Gastrocnemius medialis (tissue), 4 donors: ENCODE measurements around the gene ZBTB44. TPM values are rescaled to one million over a fixed set of nuclear protein-coding genes. Genes with fewer than 3 reads are reported as not detected.

ENCODE experiments used
- ATAC-seq, 2 donors: fragments of 150-250 bp; one replicate each; pipeline ENCODE4 v1.9.1; 2016
- DNase-seq, 2 donors: peaks; one replicate each; pipeline ENCODE4 v3.0.0-alpha.2; 2019
- H3K27ac ChIP-seq, 4 donors: fragments of 200-600 bp; sonication (generic); 1 replicate in 1 of 4; 2 replicates in 3 of 4; pipeline ENCODE4 v1.5.1; 2016 to 2018; ENCODE audit warnings: mild to moderate bottlenecking in 2 of 4, moderate library complexity in 1 of 4
- H3K27me3 ChIP-seq, 3 donors: fragments of 200-600 bp; sonication (generic) in 2 of 3; 1 replicate in 1 of 3; 2 replicates in 2 of 3; pipeline versions ENCODE4 v1.5.1 to v1.6.0; 2016 to 2019; ENCODE audit warnings: mild to moderate bottlenecking in 1 of 3, moderate library complexity in 1 of 3
- H3K36me3 ChIP-seq, 2 donors: fragments of 200-600 bp; sonication (generic) in 1 of 2; one replicate each; pipeline ENCODE4 v1.5.1; 2017 to 2018
- H3K4me1 ChIP-seq, 2 donors: fragments of 200-600 bp; sonication (generic) in 1 of 2; one replicate each; pipeline ENCODE4 v1.5.1; 2016 to 2017; ENCODE audit warnings: mild to moderate bottlenecking in 2 of 2
- H3K4me3 ChIP-seq, 4 donors: fragments of 200-600 bp; sonication (generic) in 3 of 4; 1 replicate in 1 of 4; 2 replicates in 3 of 4; pipeline ENCODE4 v1.5.1; 2016 to 2019; ENCODE audit warnings: mild to moderate bottlenecking in 2 of 4
- H3K9me3 ChIP-seq, 3 donors: fragments of 200-600 bp; sonication (generic) in 2 of 3; 1 replicate in 1 of 3; 2 replicates in 2 of 3; pipeline ENCODE4 v1.5.1; 2016 to 2019
- CTCF ChIP-seq, 5 experiments: fragments of 450-650 bp in 3 of 5; fragments of 200-600 bp in 2 of 5; sonication (generic) in 2 of 5; IDR thresholded peaks in 4 of 5; conservative IDR thresholded peaks in 1 of 5; 1 replicate in 4 of 5; 2 replicates in 1 of 5; pipeline ENCODE4 v1.5.1; 2016 to 2019; ENCODE audit warnings: antibody characterized with exemption in 5 of 5, mild to moderate bottlenecking in 3 of 5, moderate library complexity in 3 of 5
- POLR2A ChIP-seq, 2 donors: fragments of 450-650 bp; IDR thresholded peaks; one replicate each; pipeline ENCODE4 v1.6.1; 2017; ENCODE audit warnings: antibody characterized with exemption in 2 of 2, mild to moderate bottlenecking in 2 of 2, moderate library complexity in 2 of 2
- in situ Hi-C, 4 donors: fragments of 200-750 bp; cut with MboI; loops; one replicate each; pipeline versions ENCODE4 v1.15.0 to v1.8.0; 2017; ENCODE audit warnings: low sequenced_read_pairs in 4 of 4
- intact Hi-C: fragments of 100-400 bp; cut with DNase I; formaldehyde crosslinking; loops from one replicate; pipeline ENCODE4 v1.15.1; 2023; ENCODE audit warnings: low total_unique reads
- total RNA-seq, 4 donors: library from RNA; depleted of rRNA; stranded (reverse); fragments of >200 nt; gene quantifications; one replicate each; pipeline versions ENCODE4 v1.1.0 to v1.2.3, GENCODE V29; 2016

ZBTB44 gene
- total RNA-seq, 4 donors from 2014 or later: 57.4 to 108 (median 68.8) TPM

GRCh38 chr11:130206141-130206540 is 108.6 kb downstream of the ZBTB44 start:
- Histone ChIP-seq H3K4me3 (no peak overlapping the region), H3K27ac (no peak overlapping the region), H3K4me1 (no peaks in the 10 kb centered on the region), H3K9me3 (no peaks in the 10 kb centered on the region), H3K36me3 (no peaks in the 10 kb centered on the region), H3K27me3 (no peaks in the 10 kb centered on the region)
- DNase-seq (no peak), ATAC-seq (no peak)
- in situ Hi-C loops: loop anchor here (10.0 to 25.0 kb wide), 4 partner anchors 181 to 681 kb away; partner anchors contain the start of gene ADAMTS8 (in 1 of the 4)
- intact Hi-C loops: no loop called here
- TF ChIP-seq CTCF (IDR thresholded peaks at IDR 0.05 in 4 of 5, conservative IDR thresholded peaks at IDR 0.05 in 1 of 5) (no peak), POLR2A (IDR thresholded peaks at IDR 0.05) (no peak)

- Histone ChIP-seq H3K27ac (no peak overlapping the region), H3K36me3 (no peaks in the 10 kb centered on the region), H3K4me3 (no peak overlapping the region), H3K27me3 (no peaks in the 10 kb centered on the region), H3K4me1 (no peaks in the 10 kb centered on the region), H3K9me3 (no peaks in the 10 kb centered on the region)
- ATAC-seq (no peak), DNase-seq (no peak)
- intact Hi-C loops: no loop called here
- in situ Hi-C loops: loop anchor here (10.0 to 25.0 kb wide), 4 partner anchors 183 to 683 kb away; partner anchors contain the start of gene ADAMTS8 (in 1 of the 4)
- TF ChIP-seq POLR2A (IDR thresholded peaks at IDR 0.05) (no peak), CTCF (IDR thresholded peaks at IDR 0.05 in 4 of 5, conservative IDR thresholded peaks at IDR 0.05 in 1 of 5) (no peak)
Observed at GRCh38 chr11:130204703-130205095, 110.0 kb downstream of the ZBTB44 start.

GRCh38 chr11:130203766-130204702 is 110.7 kb downstream of the ZBTB44 start:
- Histone ChIP-seq H3K4me3 (no peak overlapping the region), H3K27me3 (no peaks in the 10 kb centered on the region), H3K36me3 (no peaks in the 10 kb centered on the region), H3K27ac (no peak overlapping the region), H3K9me3 (no peaks in the 10 kb centered on the region), H3K4me1 (no peaks in the 10 kb centered on the region)
- in situ Hi-C loops (loop anchor here (10.0 to 25.0 kb wide), 4 partner anchors 183 to 683 kb away; partner anchors contain the start of gene ADAMTS8 (in 1 of the 4)), intact Hi-C loops (no loop called here)
- TF ChIP-seq POLR2A (IDR thresholded peaks at IDR 0.05) (no peak), CTCF (IDR thresholded peaks at IDR 0.05 in 4 of 5, conservative IDR thresholded peaks at IDR 0.05 in 1 of 5) (no peak)
- DNase-seq (no peak), ATAC-seq (no peak)

- Histone ChIP-seq H3K27me3 (no peaks in the 10 kb centered on the region), H3K36me3 (no peaks in the 10 kb centered on the region), H3K27ac (no peak overlapping the region), H3K9me3 (no peaks in the 10 kb centered on the region), H3K4me1 (no peaks in the 10 kb centered on the region), H3K4me3 (no peak overlapping the region)
- TF ChIP-seq CTCF (IDR thresholded peaks at IDR 0.05 in 4 of 5, conservative IDR thresholded peaks at IDR 0.05 in 1 of 5) (no peak), POLR2A (IDR thresholded peaks at IDR 0.05) (no peak)
- DNase-seq (no peak), ATAC-seq (no peak)
- intact Hi-C loops: no loop called here
- in situ Hi-C loops: loop anchor here (10.0 to 25.0 kb wide), 4 partner anchors 184 to 684 kb away; partner anchors contain the start of gene ADAMTS8 (in 1 of the 4)
Observed at GRCh38 chr11:130202818-130203689, 111.7 kb downstream of the ZBTB44 start.
